Glomerular visceral epithelial cell (primary cell): ENCODE data around the gene DNAJA4.

ENCODE experiments used
- DNase-seq: peaks from one replicate; pipeline ENCODE4 v3.0.0-alpha.2; 2016; ENCODE audit errors: extremely low spot score

DNAJA4 gene

DNA sequence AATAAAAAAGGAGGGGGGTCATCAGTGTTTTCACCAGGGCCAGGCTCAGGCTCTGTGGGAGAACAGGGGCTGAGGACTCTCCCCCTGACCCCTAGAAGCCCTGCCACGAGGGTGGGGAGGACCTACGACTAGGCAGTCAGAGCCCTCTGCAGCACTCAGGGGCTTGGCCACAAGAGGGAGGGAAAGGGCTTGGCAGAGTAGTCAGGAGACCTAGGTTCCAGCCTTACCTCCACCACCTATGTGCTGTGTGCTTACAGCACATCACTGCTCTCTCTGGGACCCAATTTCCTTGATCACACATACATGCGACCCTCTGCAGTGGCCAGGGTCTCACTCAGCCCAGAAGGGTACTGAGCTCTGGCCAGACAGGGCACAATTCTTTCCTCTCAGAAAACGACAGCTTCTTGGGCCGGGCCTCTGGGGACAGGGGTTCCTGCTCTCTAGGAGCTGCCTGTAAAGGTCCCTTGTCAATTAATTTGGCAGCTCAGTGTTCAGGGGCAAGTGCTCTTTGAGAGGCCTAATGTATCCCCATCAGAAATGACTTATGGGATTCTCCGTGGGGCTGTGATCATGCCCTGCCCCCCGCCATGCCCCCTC, 51.4 kb downstream of the DNAJA4 start:
- no peak for DNase-seq

DNA sequence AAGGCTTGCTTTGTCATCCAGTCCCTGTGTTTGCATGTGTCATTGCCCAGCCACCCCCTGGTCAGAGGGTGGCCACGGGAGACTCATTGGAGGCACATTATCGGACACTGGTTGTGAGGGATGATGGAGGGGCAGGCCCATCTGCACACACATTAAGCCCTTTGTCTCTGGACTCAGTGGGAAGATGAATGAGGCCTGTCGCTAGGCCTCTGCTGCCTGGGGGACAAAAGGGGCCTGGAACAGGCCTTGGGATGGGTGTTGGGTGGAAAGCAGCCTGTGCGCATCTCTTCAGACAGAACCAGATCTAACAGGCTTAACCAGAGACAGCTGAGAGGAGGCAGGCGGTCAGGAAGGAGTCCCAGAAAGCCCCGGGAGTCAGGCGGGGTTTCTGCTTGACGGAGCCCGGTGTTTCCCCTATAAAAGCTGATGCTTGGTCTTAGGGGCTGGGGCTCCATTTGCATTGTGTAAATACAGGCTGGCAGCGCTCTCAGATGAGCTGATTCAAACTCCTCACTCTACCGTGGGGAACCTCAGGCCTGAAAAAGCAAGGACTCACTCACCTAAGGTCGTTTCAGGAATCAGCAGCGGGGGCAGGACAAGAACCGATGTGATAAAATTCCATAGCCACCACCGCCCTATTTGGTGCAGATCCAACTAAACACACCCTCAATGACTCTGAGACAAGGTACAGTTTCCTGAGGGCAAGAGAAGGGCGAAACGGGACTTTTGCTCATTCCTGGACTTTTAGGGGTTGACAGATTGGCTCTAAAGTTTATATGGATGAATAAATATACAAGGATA, 52.1 kb downstream of the DNAJA4 start:
- DNase-seq, result no peak

DNA sequence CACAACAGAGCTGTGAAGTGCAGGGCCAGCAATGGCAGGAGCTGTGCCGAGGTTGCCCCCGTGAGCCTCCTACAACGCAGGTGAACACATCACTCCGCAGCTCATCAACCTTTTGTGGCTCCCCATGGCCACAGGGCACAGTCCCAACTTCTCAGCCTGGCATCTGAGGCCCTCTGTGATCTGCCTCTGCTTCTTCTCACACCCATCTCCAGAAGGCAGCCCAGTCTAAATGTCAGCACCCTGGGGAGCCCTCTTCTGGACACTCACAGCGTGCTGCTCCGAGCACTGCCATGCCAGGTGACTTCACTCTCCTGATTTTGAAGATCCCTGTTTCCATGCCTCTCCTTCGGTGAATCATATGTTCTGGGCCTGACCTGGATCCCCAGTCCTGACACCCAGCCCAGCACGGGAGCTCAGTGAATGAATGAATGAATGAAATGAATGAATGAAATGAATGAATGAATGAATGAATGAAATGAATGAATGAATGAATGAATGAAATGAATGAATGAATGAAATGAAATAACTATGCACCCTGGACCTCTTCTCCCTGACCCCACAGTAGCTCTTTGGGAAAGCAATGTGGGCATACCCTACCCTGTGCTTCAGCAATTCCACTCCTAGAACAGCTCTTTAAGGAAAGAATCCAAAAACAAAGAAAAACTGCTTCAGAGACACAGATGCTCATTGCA, 52.9 kb downstream of the DNAJA4 start:
- peak; percentile 20 for DNase-seq

DNA sequence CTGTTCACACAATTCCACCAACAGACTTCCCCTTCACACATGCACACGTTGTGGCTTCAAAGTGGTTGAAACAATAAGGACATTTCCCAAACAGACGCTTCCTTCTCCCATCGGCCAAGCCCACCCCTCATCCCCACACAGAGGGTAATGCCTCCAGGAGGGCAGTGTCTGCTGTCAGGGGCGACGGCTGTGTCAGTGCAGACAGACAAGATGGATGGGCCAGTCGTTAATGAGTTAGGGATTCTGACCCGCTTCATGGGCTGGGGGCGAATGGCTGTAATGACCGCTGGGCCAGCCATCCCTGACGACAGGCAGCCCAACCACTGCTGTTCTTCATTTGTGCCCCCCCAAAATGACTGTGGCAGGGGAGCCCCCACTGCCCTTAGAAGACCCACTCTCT, 55.2 kb downstream of the DNAJA4 start:
- no peak for DNase-seq

DNA sequence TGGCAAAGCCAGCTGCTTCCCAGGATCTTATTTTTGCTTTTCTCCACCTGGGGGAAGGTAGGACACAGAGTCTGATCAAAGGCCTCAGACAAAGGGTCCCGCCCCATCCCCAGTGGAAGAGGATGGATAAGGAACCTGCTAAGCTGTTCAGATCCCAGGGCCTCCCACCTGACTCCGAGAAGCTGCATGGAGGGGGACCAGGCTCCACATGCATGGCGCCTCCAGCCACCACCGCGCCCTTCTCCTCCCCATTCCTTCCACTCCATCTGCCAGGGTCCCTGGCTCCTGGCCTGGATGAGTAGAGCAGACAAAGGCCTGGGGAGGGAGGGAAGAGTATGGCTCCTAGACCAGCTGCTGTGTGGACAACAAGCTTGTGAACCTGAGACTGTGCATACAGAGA, 55.8 kb downstream of the DNAJA4 start:
- DNase-seq, result no peak

DNA sequence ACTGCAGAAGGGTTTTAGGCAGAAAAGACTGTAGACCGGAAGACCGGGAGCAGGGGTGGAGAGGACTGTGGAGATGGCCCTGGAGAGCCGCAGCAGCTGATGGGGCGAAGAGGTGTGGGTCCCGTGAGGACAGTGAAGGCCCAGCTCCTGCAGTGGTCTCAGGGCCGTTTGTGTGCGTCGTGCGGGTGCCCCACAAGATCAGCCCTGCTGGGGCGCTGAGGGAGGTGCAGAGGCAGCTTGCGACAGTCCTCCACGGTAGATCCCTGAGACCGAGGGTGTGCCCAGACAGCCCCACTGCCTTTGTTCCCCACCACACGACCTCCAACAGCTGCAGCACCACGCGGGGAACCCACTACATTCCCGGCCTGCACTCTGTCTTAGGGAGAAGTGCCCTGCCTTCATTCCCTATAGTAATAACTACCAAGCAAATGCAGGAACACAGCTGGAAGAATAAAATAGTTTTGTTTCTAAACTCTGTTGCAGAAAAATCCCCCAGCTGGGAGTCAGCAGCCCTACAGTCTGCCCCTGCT, 56.7 kb downstream of the DNAJA4 start:
- DNase-seq, result no peak

DNA sequence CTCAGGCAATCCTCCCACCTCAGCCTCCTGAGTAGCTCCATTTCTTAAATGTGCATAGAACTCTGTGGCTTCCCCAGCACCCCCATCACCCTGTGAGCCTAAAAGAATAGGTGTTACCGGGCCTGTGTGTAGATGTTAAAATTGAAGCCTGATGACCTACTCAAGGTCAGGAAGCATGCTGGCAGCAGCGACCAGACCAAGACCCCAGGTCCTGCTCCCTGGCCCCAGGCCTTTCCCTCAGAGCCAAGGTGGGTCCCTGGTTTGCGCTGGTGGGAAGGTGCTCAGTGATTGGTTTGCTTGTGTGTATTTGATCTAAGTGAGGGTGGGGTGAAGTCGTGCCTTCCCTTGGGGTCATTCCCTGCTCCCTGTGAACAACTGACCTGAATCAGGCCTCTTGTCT, 57.4 kb downstream of the DNAJA4 start:
- DNase-seq, result no peak

DNA sequence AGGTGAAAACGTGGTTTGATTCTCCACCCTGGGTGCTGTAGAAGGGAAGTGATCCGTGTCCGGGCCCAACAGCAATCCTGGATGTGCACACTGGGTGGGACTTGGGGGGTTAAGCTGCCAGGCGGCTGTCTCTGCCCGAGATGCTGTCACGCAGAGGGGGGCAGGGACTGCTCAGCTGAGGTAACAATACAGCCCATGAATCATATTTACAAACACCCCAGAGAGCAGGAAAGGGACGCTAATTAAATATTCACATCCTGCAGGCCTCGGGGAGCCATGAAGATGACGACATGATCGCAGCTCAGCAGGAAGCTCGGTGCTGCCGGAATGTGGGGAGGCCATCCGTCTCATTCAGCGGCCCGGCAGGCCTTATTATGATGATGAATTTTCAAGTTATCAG, 57.9 kb downstream of the DNAJA4 start:
- DNase-seq, result peak; percentile 15

DNA sequence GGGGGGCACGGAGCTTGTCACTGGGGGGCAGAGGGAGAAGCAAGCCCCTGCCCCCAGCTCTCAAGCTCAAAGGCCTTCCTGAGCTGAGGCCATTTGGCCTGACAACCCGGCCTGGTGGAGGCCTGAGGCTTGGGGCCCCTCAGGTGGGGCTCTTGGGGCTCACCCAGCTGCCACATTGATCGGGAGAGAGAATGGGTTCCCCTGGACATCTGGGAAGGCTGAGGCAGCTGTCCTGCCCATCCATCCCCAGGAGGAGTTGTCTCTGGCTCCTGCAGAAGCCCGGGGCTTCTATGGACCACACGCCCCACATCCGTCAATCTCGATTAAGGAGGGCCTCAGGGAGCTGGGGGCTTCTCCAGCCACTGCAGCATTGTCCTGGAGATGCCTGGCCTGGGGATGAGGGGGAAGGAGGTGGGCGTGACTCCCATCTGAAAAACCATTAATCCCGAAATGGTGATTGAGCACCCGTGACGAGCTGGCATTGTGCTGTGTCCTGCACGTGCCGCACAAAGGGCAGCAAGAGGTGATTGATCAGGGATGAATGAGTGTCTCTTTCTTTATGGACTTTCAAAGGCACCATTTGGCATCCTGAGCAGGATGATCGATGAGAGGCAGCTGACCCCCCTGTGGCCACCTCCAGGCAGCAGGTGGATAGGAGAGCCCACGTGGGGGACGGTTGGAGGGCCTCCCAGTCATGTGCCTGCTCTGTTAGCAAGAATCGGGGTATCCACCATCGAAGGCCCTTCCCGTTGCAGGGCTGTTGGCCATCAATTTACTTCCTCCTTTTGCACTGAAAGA, 58.6 kb downstream of the DNAJA4 start:
- DNase-seq, result no peak

DNA sequence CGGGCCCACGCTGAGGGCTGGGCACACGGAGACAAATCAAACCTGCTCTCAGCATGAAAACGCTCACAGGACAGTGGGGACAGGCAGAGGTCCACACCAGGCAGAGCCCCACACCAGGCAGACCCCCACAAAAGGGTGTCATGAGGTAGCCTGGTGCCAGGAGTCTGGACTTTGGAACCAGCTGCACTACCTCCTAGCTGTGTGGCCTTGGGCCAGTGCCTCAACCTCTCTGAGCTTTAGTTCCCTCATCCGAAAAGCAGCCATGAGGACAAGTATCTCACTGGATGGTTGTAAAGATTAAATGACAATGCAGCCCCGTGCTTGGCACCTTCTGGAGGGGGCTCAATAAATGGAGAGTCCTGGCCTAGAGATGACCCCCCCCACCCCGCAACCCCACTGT, 59.3 kb downstream of the DNAJA4 start:
- DNase-seq, result no peak

DNA sequence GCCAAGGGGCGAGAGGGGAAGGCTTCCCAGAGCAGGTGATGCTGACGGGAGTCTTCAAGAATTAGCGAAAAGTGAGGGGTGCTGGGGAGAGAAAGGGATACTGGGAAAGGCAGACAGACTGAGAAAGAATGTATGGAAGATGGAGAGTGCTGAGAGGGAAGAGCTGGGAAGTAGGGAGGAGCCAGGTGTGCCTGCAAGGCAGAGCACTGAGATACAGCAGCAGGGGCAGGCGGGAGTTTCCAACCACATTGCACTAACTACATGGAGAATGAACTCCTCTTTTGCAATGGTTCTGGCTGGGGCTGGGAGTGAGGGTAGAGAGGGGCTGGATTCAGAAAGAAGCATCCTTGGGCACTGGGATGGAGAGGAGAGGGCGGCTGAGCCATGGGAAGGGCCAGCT, 59.8 kb downstream of the DNAJA4 start:
- DNase-seq, result no peak

DNA sequence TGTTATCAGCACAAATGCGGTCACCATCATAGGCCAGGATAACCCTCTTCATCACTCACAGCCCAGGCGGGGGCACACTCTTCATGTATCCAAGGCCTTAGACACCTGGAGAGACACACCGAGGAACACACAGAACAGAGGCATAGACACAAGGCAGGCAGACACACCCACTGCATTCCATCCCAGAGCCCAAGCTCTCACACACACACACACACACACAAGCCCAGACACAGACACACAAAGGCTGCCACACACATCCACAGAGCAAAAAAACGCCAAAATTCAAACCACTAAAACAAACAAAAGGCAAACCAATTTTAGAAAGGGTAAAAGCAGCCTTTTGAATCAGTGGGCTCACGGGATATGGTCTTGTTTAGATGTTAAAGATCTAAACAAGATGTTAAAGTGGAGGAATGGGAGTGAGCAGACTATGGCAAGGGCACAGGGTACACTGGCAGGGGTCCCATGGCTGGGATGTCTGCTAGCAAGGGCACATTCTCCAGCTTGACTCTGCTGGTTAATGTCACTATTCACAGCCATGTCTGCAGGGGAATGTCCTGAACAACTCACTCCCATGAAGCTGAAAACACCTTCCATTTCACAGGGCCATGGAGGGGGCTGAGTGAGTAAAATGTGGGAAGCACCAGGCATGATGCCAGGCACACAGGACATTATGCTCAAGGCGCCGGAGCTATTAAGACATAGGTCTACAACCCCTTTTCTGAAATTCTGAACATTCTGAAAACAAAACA, 60.9 kb downstream of the DNAJA4 start:
- DNase-seq, result peak; percentile 25

DNA sequence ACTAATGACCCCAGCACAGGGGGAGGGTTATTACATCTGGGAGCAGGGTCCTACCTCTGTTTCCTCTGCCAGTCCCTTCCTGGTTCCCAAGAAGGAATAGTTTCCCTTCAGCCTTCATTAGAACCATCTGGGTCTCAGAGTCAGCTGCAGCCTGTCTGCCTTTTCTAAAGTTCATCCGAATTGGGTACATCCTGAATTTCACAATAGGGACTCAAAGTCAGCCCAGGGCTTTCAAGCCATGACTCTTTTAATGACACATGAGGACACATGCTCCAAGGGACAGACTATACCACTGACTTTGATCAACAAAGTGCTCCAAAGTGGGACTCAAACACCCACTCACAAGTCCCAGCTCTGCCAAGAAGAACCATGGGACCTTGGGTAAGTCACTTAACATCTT, 63.1 kb downstream of the DNAJA4 start:
- DNase-seq, result no peak

DNA sequence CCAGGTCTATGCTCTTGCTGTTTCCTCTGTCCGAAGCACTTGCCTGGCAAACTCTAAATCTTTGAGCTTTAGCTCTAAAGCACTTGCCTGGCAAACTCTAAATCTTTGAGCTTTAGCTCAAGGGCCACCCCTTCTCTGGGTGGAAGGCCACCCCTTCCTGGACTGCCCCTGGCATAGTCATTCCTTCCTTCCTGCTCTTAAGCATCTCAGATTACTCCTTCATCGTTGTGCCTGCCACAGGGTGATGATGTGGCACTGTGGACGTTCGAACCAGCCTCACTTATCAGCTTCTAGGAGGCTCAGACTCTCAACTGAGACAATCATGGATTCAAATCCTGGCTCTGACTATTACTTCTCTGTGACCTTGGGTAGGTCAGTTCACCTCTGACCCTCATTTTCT, 65.3 kb downstream of the DNAJA4 start:
- DNase-seq, result no peak
